ENCODE results near the gene C17orf113. TPM values are rescaled to one million over a fixed set of nuclear protein-coding genes. Genes with fewer than 3 reads are reported as not detected.
A peak's percentile ranks its signal among the peaks of the same experiment; 100 is the strongest.

C17orf113 gene
- total and polyA plus RNA-seq, 2 of the 13 experiments (the other 11 are each of a cell fraction or from before 2014, with no cell fraction given) = 0.87 to 1.1 TPM

DNA sequence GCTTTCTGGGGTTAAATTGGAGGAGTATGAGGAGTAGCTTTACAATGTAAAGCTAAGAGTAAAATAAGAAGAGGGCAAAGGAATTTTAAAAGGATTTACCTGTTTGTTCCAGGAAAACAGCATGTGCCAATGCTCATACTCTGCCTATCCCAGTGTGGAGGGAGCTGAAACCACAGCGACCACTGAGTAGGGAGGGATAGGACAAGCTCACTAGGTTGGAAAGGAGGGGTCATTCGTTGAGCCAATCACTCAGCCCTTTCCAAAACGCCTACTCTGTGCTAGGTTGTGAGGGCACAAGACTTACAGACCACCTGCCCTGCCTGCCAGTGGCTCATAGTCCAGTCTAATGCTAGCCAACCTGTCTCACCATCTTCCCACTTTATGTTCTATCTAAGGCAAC lies 32.1 kb downstream of the C17orf113 start (continued):
- TF ChIP-seq ZNF878 (CRISPR knock-in tag; IDR thresholded peaks at IDR 0.05) (no peak), KDM5A (IDR thresholded peaks at IDR 0.05; ENCODE audit: borderline replicate concordance, low read length) (no peak), ZNF570 (CRISPR knock-in tag; IDR thresholded peaks at IDR 0.05; ENCODE audit: borderline replicate concordance) (no peak), NFE2L1 (CRISPR knock-in tag; IDR thresholded peaks at IDR 0.05; ENCODE audit: borderline replicate concordance) (no peak), SP1 (IDR thresholded peaks at IDR 0.05) (no peak), SP1 (CRISPR knock-in tag; IDR thresholded peaks at IDR 0.05) (no peak), ZC3H13 (CRISPR knock-in tag; IDR thresholded peaks at IDR 0.05) (no peak), FOXK1 (CRISPR knock-in tag; IDR thresholded peaks at IDR 0.05; ENCODE audit: borderline replicate concordance, low read depth) (no peak), ZNF468 (CRISPR knock-in tag; IDR thresholded peaks at IDR 0.05) (no peak), ZNF17 (CRISPR knock-in tag; IDR thresholded peaks at IDR 0.05) (no peak), ZNF766 (CRISPR knock-in tag; IDR thresholded peaks at IDR 0.05; ENCODE audit: borderline replicate concordance) (no peak), ZNF510 (CRISPR knock-in tag; IDR thresholded peaks at IDR 0.05; ENCODE audit: low read depth) (no peak), SCMH1 (CRISPR knock-in tag; IDR thresholded peaks at IDR 0.05; ENCODE audit: borderline replicate concordance) (no peak), EHMT2 (IDR thresholded peaks at IDR 0.05; ENCODE audit: borderline replicate concordance, low read depth, low read length) (no peak; the same call in 1 of the 2 replicates), NFIC (IDR thresholded peaks at IDR 0.05; ENCODE audit: low read length) (no peak), ATAD3A (CRISPR knock-in tag; IDR thresholded peaks at IDR 0.05) (no peak), MEIS1 (CRISPR knock-in tag; IDR thresholded peaks at IDR 0.05; ENCODE audit: borderline replicate concordance) (0 out of 2 replicates have a peak, but pooled peaks have one; percentile 43), REXO4 (CRISPR knock-in tag; IDR thresholded peaks at IDR 0.05; ENCODE audit: borderline replicate concordance) (no peak)
- TF ChIP-seq, protein P1, sequence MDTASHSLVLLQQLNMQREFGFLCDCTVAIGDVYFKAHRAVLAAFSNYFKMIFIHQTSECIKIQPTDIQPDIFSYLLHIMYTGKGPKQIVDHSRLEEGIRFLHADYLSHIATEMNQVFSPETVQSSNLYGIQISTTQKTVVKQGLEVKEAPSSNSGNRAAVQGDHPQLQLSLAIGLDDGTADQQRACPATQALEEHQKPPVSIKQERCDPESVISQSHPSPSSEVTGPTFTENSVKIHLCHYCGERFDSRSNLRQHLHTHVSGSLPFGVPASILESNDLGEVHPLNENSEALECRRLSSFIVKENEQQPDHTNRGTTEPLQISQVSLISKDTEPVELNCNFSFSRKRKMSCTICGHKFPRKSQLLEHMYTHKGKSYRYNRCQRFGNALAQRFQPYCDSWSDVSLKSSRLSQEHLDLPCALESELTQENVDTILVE (CRISPR knock-in tag; IDR thresholded peaks at IDR 0.05) = no peak
- TF ChIP-seq, protein P2, sequence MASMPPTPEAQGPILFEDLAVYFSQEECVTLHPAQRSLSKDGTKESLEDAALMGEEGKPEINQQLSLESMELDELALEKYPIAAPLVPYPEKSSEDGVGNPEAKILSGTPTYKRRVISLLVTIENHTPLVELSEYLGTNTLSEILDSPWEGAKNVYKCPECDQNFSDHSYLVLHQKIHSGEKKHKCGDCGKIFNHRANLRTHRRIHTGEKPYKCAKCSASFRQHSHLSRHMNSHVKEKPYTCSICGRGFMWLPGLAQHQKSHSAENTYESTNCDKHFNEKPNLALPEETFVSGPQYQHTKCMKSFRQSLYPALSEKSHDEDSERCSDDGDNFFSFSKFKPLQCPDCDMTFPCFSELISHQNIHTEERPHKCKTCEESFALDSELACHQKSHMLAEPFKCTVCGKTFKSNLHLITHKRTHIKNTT (CRISPR knock-in tag; IDR thresholded peaks at IDR 0.05) = no peak
- TF ChIP-seq, protein P3, sequence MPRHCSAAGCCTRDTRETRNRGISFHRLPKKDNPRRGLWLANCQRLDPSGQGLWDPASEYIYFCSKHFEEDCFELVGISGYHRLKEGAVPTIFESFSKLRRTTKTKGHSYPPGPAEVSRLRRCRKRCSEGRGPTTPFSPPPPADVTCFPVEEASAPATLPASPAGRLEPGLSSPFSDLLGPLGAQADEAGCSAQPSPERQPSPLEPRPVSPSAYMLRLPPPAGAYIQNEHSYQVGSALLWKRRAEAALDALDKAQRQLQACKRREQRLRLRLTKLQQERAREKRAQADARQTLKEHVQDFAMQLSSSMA (CRISPR knock-in tag; IDR thresholded peaks at IDR 0.05) = no peak
- TF ChIP-seq, protein P4, sequence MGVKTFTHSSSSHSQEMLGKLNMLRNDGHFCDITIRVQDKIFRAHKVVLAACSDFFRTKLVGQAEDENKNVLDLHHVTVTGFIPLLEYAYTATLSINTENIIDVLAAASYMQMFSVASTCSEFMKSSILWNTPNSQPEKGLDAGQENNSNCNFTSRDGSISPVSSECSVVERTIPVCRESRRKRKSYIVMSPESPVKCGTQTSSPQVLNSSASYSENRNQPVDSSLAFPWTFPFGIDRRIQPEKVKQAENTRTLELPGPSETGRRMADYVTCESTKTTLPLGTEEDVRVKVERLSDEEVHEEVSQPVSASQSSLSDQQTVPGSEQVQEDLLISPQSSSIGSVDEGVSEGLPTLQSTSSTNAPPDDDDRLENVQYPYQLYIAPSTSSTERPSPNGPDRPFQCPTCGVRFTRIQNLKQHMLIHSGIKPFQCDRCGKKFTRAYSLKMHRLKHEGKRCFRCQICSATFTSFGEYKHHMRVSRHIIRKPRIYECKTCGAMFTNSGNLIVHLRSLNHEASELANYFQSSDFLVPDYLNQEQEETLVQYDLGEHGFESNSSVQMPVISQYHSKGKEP (CRISPR knock-in tag; IDR thresholded peaks at IDR 0.05) = no peak
- TF ChIP-seq, protein P5, sequence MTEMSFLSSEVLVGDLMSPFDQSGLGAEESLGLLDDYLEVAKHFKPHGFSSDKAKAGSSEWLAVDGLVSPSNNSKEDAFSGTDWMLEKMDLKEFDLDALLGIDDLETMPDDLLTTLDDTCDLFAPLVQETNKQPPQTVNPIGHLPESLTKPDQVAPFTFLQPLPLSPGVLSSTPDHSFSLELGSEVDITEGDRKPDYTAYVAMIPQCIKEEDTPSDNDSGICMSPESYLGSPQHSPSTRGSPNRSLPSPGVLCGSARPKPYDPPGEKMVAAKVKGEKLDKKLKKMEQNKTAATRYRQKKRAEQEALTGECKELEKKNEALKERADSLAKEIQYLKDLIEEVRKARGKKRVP (CRISPR knock-in tag; IDR thresholded peaks at IDR 0.05) = no peak
- TF ChIP-seq, protein P6, sequence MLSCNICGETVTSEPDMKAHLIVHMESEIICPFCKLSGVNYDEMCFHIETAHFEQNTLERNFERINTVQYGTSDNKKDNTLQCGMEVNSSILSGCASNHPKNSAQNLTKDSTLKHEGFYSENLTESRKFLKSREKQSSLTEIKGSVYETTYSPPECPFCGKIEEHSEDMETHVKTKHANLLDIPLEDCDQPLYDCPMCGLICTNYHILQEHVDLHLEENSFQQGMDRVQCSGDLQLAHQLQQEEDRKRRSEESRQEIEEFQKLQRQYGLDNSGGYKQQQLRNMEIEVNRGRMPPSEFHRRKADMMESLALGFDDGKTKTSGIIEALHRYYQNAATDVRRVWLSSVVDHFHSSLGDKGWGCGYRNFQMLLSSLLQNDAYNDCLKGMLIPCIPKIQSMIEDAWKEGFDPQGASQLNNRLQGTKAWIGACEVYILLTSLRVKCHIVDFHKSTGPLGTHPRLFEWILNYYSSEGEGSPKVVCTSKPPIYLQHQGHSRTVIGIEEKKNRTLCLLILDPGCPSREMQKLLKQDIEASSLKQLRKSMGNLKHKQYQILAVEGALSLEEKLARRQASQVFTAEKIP (CRISPR knock-in tag; IDR thresholded peaks at IDR 0.05; ENCODE audit: borderline replicate concordance) = no peak

All from HepG2 (cell line).